Measurements from ENCODE around the gene RGS6.

RGS6 gene

GRCh38 chr14:72104011-72104613 lies 171.9 kb downstream of the RGS6 start:
- no peak for DNase-seq (ENCODE audit: extremely low read depth, low read depth)
- no peak for TF ChIP-seq CTCF (IDR thresholded peaks at IDR 0.05; ENCODE audit: low read depth, low read length)

GRCh38 chr14:72111911-72112310 lies 179.7 kb downstream of the RGS6 start:
- TF ChIP-seq CTCF (IDR thresholded peaks at IDR 0.05; ENCODE audit: low read depth, low read length): no peak
- no peak for DNase-seq (ENCODE audit: extremely low read depth, low read depth)

GRCh38 chr14:72118841-72119240 lies 186.6 kb downstream of the RGS6 start:
- TF ChIP-seq CTCF (IDR thresholded peaks at IDR 0.05; ENCODE audit: low read depth, low read length): no peak
- DNase-seq (ENCODE audit: extremely low read depth, low read depth): no peak

GRCh38 chr14:72120315-72120714 lies 188.1 kb downstream of the RGS6 start:
- no peak for TF ChIP-seq CTCF (IDR thresholded peaks at IDR 0.05; ENCODE audit: low read depth, low read length)
- DNase-seq (ENCODE audit: extremely low read depth, low read depth): no peak

- no peak for DNase-seq (ENCODE audit: extremely low read depth, low read depth)
- no peak for TF ChIP-seq CTCF (IDR thresholded peaks at IDR 0.05; ENCODE audit: low read depth, low read length)
Observed at GRCh38 chr14:72123755-72124154, 191.5 kb downstream of the RGS6 start.

- TF ChIP-seq CTCF (IDR thresholded peaks at IDR 0.05; ENCODE audit: low read depth, low read length): no peak
- DNase-seq (ENCODE audit: extremely low read depth, low read depth): no peak
Observed at GRCh38 chr14:72124171-72124570, 191.9 kb downstream of the RGS6 start.

GRCh38 chr14:72126091-72126490 lies 193.9 kb downstream of the RGS6 start:
- no peak for TF ChIP-seq CTCF (IDR thresholded peaks at IDR 0.05; ENCODE audit: low read depth, low read length)
- no peak for DNase-seq (ENCODE audit: extremely low read depth, low read depth)
